Calu3 (cell line): ENCODE data around the gene S1PR3. TPM values are rescaled to one million over a fixed set of nuclear protein-coding genes. Genes with fewer than 3 reads are reported as not detected.
A peak's percentile ranks its signal among the peaks of the same experiment; 100 is the strongest.
"Not testable (repeated sequence)": the region's sequence is repeated elsewhere in the genome, so short reads cannot be mapped to it uniquely, and the experiment has no call there.

Experiments used
- Bru-seq: library from RNA; stranded (reverse); fragments of 400-500 nt; gene quantifications from one replicate; lab custom pipeline; 2021; lab: Mats Ljungman, UMichigan
- BruChase-seq, 2 experiments: library from RNA; stranded (reverse); fragments of 400-500 nt; gene quantifications; one replicate each; lab custom pipeline; 2021; lab: Mats Ljungman, UMichigan
- BruUV-seq: library from RNA; stranded (reverse); fragments of 400-500 nt; replicated peaks from 2 replicates; lab custom pipeline; 2021; lab: Mats Ljungman, UMichigan
- CTCF ChIA-PET: fragments of 300-600 bp; sonication (Branson Sonifier 250); formaldehyde crosslinking; loops from one replicate; lab custom pipeline; 2022; ENCODE audit warnings: antibody characterized with exemption; lab: Charles Lee
- DNase-seq: peaks from one replicate; pipeline ENCODE4 v3.0.0; 2022
- H3K27ac Mint-ChIP-seq: one replicate; pipeline ENCODE4 v1.8.0; 2022; ENCODE audit warnings: mixed read lengths; ENCODE audit not compliant: unreplicated experiment
- H3K27me3 Mint-ChIP-seq: one replicate; pipeline ENCODE4 v1.8.0; 2022; ENCODE audit warnings: mixed read lengths; ENCODE audit not compliant: unreplicated experiment
- H3K36me3 Mint-ChIP-seq: one replicate; pipeline ENCODE4 v1.8.0; 2022; ENCODE audit warnings: mild to moderate bottlenecking, moderate library complexity, mixed read lengths; ENCODE audit not compliant: insufficient read depth, unreplicated experiment
- H3K4me1 Mint-ChIP-seq: one replicate; pipeline ENCODE4 v1.8.0; 2022; ENCODE audit warnings: mild to moderate bottlenecking, low read depth, mixed read lengths; ENCODE audit not compliant: unreplicated experiment
- H3K4me3 Mint-ChIP-seq: one replicate; pipeline ENCODE4 v1.8.0; 2022; ENCODE audit warnings: mild to moderate bottlenecking, low read depth, moderate library complexity, mixed read lengths; ENCODE audit not compliant: unreplicated experiment
- H3K9me3 Mint-ChIP-seq: one replicate; pipeline ENCODE4 v1.8.0; 2022; ENCODE audit warnings: low read depth, mixed read lengths; ENCODE audit not compliant: unreplicated experiment
- intact Hi-C: fragments of 100-400 bp; cut with micrococcal nuclease; formaldehyde crosslinking; loops from one replicate; pipeline ENCODE4 v1.10.0; 2022; ENCODE audit not compliant: unreplicated experiment
- long read RNA-seq: library from polyadenylated mRNA; stranded (forward); transcript quantifications from one replicate; pipeline ENCODE4 v2.0.0, GENCODE V29; 2022
- total RNA-seq: library from RNA; stranded (reverse); gene quantifications from 2 replicates; pipeline ENCODE4 v1.2.3, GENCODE V29; 2022
- TF ChIP-seq, protein P1 (sequence below): fragments of 200-600 bp; IDR thresholded peaks from one replicate; pipeline ENCODE4 v1.8.0; 2022; ENCODE audit warnings: antibody characterized with exemption; ENCODE audit not compliant: unreplicated experiment

S1PR3 gene
- total RNA-seq (0.66 and 0.76 TPM in 2 replicates), Bru-seq, nascent RNA (percentile 23 among the genes with signal in this experiment), BruChase-seq, experiment 1, labeled RNA remaining after a 6-hour chase (percentile 29 among the genes with signal in this experiment), BruChase-seq, experiment 2, labeled RNA remaining after a 2-hour chase (percentile 30 among the genes with signal in this experiment)
- long read RNA-seq, full-length matches to known transcripts = 2 of 2 reads
- long read RNA-seq, partial matches to known transcripts = 0 of 2 reads
- long read RNA-seq, other reads (novel, unspliced or antisense) = 0 of 2 reads

- H3K36me3 Mint-ChIP-seq = no peaks in the 10 kb centered on the region
- TF ChIP-seq, protein P1, sequence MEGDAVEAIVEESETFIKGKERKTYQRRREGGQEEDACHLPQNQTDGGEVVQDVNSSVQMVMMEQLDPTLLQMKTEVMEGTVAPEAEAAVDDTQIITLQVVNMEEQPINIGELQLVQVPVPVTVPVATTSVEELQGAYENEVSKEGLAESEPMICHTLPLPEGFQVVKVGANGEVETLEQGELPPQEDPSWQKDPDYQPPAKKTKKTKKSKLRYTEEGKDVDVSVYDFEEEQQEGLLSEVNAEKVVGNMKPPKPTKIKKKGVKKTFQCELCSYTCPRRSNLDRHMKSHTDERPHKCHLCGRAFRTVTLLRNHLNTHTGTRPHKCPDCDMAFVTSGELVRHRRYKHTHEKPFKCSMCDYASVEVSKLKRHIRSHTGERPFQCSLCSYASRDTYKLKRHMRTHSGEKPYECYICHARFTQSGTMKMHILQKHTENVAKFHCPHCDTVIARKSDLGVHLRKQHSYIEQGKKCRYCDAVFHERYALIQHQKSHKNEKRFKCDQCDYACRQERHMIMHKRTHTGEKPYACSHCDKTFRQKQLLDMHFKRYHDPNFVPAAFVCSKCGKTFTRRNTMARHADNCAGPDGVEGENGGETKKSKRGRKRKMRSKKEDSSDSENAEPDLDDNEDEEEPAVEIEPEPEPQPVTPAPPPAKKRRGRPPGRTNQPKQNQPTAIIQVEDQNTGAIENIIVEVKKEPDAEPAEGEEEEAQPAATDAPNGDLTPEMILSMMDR = no peak
- intact Hi-C loops = no loop called here
- DNase-seq = peak; percentile 15
- peak within 1 kb of the TSS; percentile 70 for H3K4me3 Mint-ChIP-seq
- H3K9me3 Mint-ChIP-seq = no peaks in the 10 kb centered on the region
- CTCF ChIA-PET = no interaction called here
- no peak within 1 kb of the TSS for H3K27ac Mint-ChIP-seq
- BruUV-seq = no TSS peak
- H3K27me3 Mint-ChIP-seq = peaks cover 4% of the 10 kb centered on the region
- H3K4me1 Mint-ChIP-seq = no peaks in the 10 kb centered on the region
Observed at GRCh38 chr9:88991066-88992034, at the start of gene S1PR3. Gene S1PR3 (plus strand): TSS chr9:88991468. CDS start chr9:89001201, 9,733 bp downstream.

DNA sequence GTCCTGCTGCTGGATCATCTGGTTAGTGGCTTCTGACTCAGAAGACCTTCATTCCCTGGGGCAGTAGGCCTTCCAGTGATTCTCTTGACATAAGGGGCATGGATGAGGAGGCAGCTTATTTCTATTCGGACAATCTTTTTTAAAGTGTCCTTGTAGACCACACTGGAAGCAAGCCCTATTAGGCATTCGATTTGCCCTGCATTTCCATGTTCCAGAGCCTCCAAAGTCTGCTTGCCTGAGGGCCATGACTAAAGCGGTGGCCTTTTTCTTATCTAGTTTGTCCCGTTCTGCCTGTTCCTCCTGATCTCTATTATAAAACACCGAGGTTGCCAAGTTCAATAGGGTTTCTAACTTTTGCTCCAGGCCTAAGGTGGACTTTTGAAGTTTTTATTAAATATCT, 49.7 kb upstream of the S1PR3 start:
- intact Hi-C loops, CTCF ChIA-PET, H3K27ac Mint-ChIP-seq, DNase-seq, BruUV-seq, H3K9me3 Mint-ChIP-seq, H3K4me3 Mint-ChIP-seq, H3K4me1 Mint-ChIP-seq, H3K36me3 Mint-ChIP-seq: not testable (repeated sequence)
- peaks cover 17% of the 10 kb centered on the region for H3K27me3 Mint-ChIP-seq

DNA sequence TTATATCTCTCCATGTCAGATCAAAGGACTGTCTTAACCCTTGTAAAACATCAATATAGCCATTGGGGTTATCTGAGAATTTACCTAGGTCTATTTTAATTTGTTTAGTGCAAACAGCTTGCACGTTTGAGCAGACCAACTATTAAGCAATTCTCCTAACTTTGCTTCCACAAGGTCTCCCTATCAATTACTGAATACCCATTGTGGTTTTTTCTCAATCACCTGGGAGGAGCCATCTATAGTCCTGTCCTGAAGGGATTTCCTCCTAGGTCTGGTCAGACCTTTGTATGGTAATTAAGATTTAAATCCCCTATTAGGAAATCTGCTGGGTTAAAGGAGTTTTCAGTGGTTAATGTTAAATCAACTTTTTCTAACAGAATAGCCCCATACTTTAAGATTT, 48.9 kb upstream of the S1PR3 start:
- CTCF ChIA-PET = no interaction called here
- H3K27me3 Mint-ChIP-seq = peaks cover 17% of the 10 kb centered on the region
- no TSS peak for BruUV-seq
- H3K4me1 Mint-ChIP-seq = no peaks in the 10 kb centered on the region
- no peak overlapping the region for H3K4me3 Mint-ChIP-seq
- H3K36me3 Mint-ChIP-seq = no peaks in the 10 kb centered on the region
- no peaks in the 10 kb centered on the region for H3K9me3 Mint-ChIP-seq
- H3K27ac Mint-ChIP-seq = no peak overlapping the region
- intact Hi-C loops = no loop called here
- TF ChIP-seq, protein P1 = no peak
- DNase-seq = no peak

GRCh38 chr9:88945636-88946333, 45.5 kb upstream of the S1PR3 start:
- Mint-ChIP-seq H3K36me3 (no peaks in the 10 kb centered on the region), H3K27ac (no peak overlapping the region), H3K4me3 (no peak overlapping the region), H3K27me3 (peaks cover 17% of the 10 kb centered on the region), H3K4me1 (peaks cover 6% of the 10 kb centered on the region), H3K9me3 (no peaks in the 10 kb centered on the region)
- no peak for DNase-seq
- CTCF ChIA-PET = no interaction called here
- TF ChIP-seq, protein P1 = no peak
- BruUV-seq = no TSS peak
- intact Hi-C loops = no loop called here
